GM23248 (cell line): ENCODE measurements around the gene HLCS. TPM values are rescaled to one million over a fixed set of nuclear protein-coding genes. Genes with fewer than 3 reads are reported as not detected.

Experiments
- DNase-seq: peaks from one replicate; pipeline ENCODE4 v3.0.0-alpha.2; 2015
- H2AFZ ChIP-seq: fragments of 200-600 bp; sonication (generic); 2 replicates; pipeline ENCODE4 v1.6.1; 2016; ENCODE audit warnings: antibody characterized with exemption
- H3F3A ChIP-seq: fragments of 200-600 bp; sonication (generic); 2 replicates; pipeline ENCODE4 v1.6.1; 2016; ENCODE audit warnings: mild to moderate bottlenecking, antibody characterized with exemption, mixed run types; ENCODE audit not compliant: insufficient read depth
- H3K27ac ChIP-seq: fragments of 200-600 bp; sonication (generic); 2 replicates; pipeline ENCODE4 v1.5.1; 2016; ENCODE audit warnings: mild to moderate bottlenecking
- H3K27me3 ChIP-seq: fragments of 200-600 bp; sonication (generic); replicated peaks from 2 replicates; pipeline ENCODE4 v1.6.1; 2016; ENCODE audit warnings: mild to moderate bottlenecking; ENCODE audit not compliant: insufficient read depth
- H3K36me3 ChIP-seq: fragments of 200-600 bp; sonication (generic); 2 replicates; pipeline ENCODE4 v1.6.1; 2016; ENCODE audit warnings: low read depth, mild to moderate bottlenecking
- H3K4me1 ChIP-seq: fragments of 200-600 bp; sonication (generic); 2 replicates; pipeline ENCODE4 v1.6.1; 2016; ENCODE audit warnings: mild to moderate bottlenecking; ENCODE audit not compliant: insufficient read depth
- H3K4me2 ChIP-seq: fragments of 200-600 bp; sonication (generic); one replicate; pipeline ENCODE4 v1.6.1; 2016; ENCODE audit warnings: mild to moderate bottlenecking; ENCODE audit not compliant: unreplicated experiment
- H3K4me3 ChIP-seq: fragments of 200-600 bp; sonication (generic); 2 replicates; pipeline ENCODE4 v1.5.1; 2016; ENCODE audit warnings: mild to moderate bottlenecking
- H3K79me2 ChIP-seq: fragments of 200-600 bp; sonication (generic); 2 replicates; pipeline ENCODE4 v1.6.1; 2016; ENCODE audit warnings: mild to moderate bottlenecking; ENCODE audit not compliant: insufficient read depth
- H3K9ac ChIP-seq: fragments of 200-600 bp; sonication (generic); 2 replicates; pipeline ENCODE4 v1.6.1; 2016; ENCODE audit warnings: mild to moderate bottlenecking
- H3K9me2 ChIP-seq: fragments of 200-600 bp; sonication (generic); 2 replicates; pipeline ENCODE4 v1.6.1; 2016; ENCODE audit warnings: mixed run types, mild to moderate bottlenecking, moderate library complexity; ENCODE audit not compliant: insufficient read depth
- H3K9me3 ChIP-seq: fragments of 200-600 bp; sonication (generic); one replicate; pipeline ENCODE4 v1.6.1; 2017; ENCODE audit warnings: low read depth
- H4K20me1 ChIP-seq: fragments of 200-600 bp; sonication (generic); 2 replicates; pipeline ENCODE4 v1.6.0; 2016; ENCODE audit not compliant: insufficient read depth
- EZH2 ChIP-seq: fragments of 200-600 bp; sonication (generic); IDR thresholded peaks from 2 replicates; pipeline ENCODE4 v1.6.1; 2018; ENCODE audit warnings: antibody characterized with exemption, mild to moderate bottlenecking; ENCODE audit not compliant: insufficient read depth, poor library complexity, severe bottlenecking
- EZH2phosphoT487 ChIP-seq: fragments of 200-600 bp; sonication (generic); IDR thresholded peaks from 2 replicates; pipeline ENCODE4 v1.6.1; 2018; ENCODE audit warnings: antibody characterized with exemption, moderate library complexity, mild to moderate bottlenecking, low read depth; ENCODE audit not compliant: insufficient read depth
- WGBS, 2 experiments: methylation state at CpG; one replicate each; pipeline ENCODE4 v1.1.6; 2015 to 2017; ENCODE audit warnings: low lambda C conversion rate in 2 of 2, low coverage in 1 of 2; ENCODE audit errors: missing lambda C conversion rate in 2 of 2; 5-methylcytosine and 5-hydroxymethylcytosine counted together
- in situ Hi-C: fragments of 300-500 bp; cut with MboI; formaldehyde crosslinking; loops from 2 replicates; pipeline ENCODE4 v1.15.0; 2020
- polyA plus RNA-seq: library from polyadenylated mRNA; unstranded; fragments of >200 nt; fragmentation: Nextera tagmentation; extraction: Ambion mirVana; gene quantifications from 2 replicates; pipeline ENCODE4 v1.2.1, GENCODE V29; 2016
- total RNA-seq: library from RNA; depleted of rRNA; stranded (reverse); fragments of >200 nt; shearing (Covaris generic); gene quantifications from 2 replicates; pipeline ENCODE4 v1.2.3, GENCODE V29; 2014

Gene HLCS
- total and polyA plus RNA-seq, 2 experiments from 2014 or later = 21.4 to 42.5 TPM

DNA sequence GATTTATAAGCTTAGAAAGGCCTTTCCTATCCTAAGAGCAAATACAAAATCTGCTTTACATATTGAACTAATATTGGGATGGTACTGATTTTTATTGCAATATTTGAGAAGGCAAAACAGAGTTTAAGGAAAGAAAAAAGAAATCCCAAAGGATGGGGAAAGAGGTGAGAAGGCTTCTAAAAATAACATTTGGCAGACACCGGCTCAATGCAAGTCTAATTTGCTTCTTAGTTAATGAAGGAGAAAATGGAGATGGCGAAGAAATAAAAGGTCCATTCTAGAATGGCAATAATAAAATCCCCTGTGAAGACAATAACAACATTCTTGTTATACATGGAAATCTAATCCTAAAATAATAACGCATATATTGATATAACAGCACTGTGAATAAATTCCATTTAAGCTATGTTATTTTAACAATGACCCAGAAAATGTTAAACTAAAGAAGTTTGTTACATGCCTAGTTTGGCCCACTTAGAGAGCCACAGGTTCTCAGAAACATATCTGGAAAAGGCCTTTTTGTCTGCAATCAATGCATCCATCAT lies 117.7 kb downstream of the HLCS start:
- Histone ChIP-seq H2AFZ (no peak overlapping the region), H3K79me2 (no peaks in the 10 kb centered on the region), H4K20me1 (no peaks in the 10 kb centered on the region), H3F3A (peaks cover 4% of the 10 kb centered on the region; the same call in 1 of the 2 replicates), H3K9ac (no peak overlapping the region), H3K27me3 (no peaks in the 10 kb centered on the region), H3K4me3 (no peak overlapping the region), H3K9me2 (no peaks in the 10 kb centered on the region), H3K36me3 (no peaks in the 10 kb centered on the region), H3K9me3 (no peaks in the 10 kb centered on the region), H3K4me1 (peaks cover 19% of the 10 kb centered on the region), H3K4me2 (no peak overlapping the region), H3K27ac (no peak overlapping the region)
- in situ Hi-C loops = no loop called here
- TF ChIP-seq EZH2 (no peak), EZH2phosphoT487 (no peak)
- DNase-seq = no peak
- 98 to 99% methylated on average over 3 of the region's 3 CpGs for WGBS, 2 experiments

GRCh38 chr21:36847189-36847588 lies 119.3 kb downstream of the HLCS start:
- Histone ChIP-seq H3K36me3 (no peaks in the 10 kb centered on the region), H3K9me3 (no peaks in the 10 kb centered on the region), H3K4me1 (peaks cover 19% of the 10 kb centered on the region), H3K9me2 (no peaks in the 10 kb centered on the region), H3K27ac (peak overlapping the region; percentile 72), H3F3A (peaks cover 4% of the 10 kb centered on the region; the same call in 1 of the 2 replicates), H2AFZ (peak overlapping the region; percentile 43; the same call in 1 of the 2 replicates), H3K4me3 (peak overlapping the region; percentile 30; the same call in 1 of the 2 replicates), H3K4me2 (peak overlapping the region; percentile 57), H3K79me2 (no peaks in the 10 kb centered on the region), H4K20me1 (no peaks in the 10 kb centered on the region), H3K27me3 (no peaks in the 10 kb centered on the region), H3K9ac (peak overlapping the region; percentile 66)
- DNase-seq = peak; percentile 84
- no peak for TF ChIP-seq EZH2
- TF ChIP-seq EZH2phosphoT487 = no peak
- 20 to 21% methylated on average over 5 of the region's 5 CpGs for WGBS, 2 experiments
- in situ Hi-C loops = no loop called here

DNA sequence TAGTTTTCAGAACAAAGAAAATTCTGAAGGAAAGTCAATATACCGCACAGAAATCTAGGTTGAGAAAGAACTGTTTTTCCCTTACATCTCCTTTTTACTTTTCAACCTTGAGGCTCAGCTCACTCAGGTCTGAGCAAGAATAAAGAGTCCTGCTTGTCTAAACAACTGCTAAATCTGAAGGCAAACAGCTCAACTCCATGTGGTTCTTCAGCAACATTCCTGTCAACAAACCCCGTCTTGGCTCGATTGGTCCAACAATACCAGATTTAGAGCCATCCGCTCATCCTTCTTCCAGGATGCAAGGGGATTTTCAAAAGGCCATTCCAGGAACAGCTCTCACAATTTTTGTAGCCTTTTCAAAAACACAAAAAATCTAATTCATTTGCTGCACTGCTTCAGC lies 119.8 kb downstream of the HLCS start:
- H4K20me1 ChIP-seq = no peaks in the 10 kb centered on the region
- 35 to 37% methylated on average over 4 of the region's 4 CpGs for WGBS, 2 experiments
- in situ Hi-C loops = no loop called here
- H3K36me3 ChIP-seq = no peaks in the 10 kb centered on the region
- DNase-seq = no peak
- H3K4me2 ChIP-seq = peak overlapping the region; percentile 57
- peaks cover 19% of the 10 kb centered on the region for H3K4me1 ChIP-seq
- peak overlapping the region; percentile 43; the same call in 1 of the 2 replicates for H2AFZ ChIP-seq
- H3K9me2 ChIP-seq = no peaks in the 10 kb centered on the region
- peak overlapping the region; percentile 66 for H3K9ac ChIP-seq
- TF ChIP-seq EZH2 (no peak), EZH2phosphoT487 (no peak)
- no peaks in the 10 kb centered on the region for H3K9me3 ChIP-seq
- H3K27me3 ChIP-seq = no peaks in the 10 kb centered on the region
- no peaks in the 10 kb centered on the region for H3K79me2 ChIP-seq
- H3K4me3 ChIP-seq = peak overlapping the region; percentile 30; the same call in 1 of the 2 replicates
- peaks cover 4% of the 10 kb centered on the region; the same call in 1 of the 2 replicates for H3F3A ChIP-seq
- peak overlapping the region; percentile 72 for H3K27ac ChIP-seq

DNA sequence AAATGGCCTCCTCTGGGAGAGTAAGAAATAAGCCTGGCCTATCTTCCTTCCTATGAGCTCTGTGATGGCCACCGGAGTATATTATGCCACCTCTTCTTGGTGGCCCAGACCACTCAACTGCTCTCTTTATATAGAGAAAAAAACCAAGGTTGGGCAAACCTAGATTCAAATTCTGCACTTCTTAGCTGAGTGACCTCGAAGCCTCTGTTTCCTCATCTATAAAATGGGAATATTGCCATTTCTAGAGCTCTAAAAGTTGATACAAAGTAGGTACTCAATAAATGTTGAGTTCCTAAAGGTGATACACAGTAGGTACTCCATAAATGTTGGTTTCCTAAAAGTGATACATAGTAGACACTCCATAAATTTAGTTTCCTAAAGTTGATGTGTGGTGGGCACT lies 120.7 kb downstream of the HLCS start:
- in situ Hi-C loops = no loop called here
- Histone ChIP-seq H3K27me3 (no peaks in the 10 kb centered on the region), H3K9me3 (no peaks in the 10 kb centered on the region), H2AFZ (no peak overlapping the region), H3K4me2 (no peak overlapping the region), H3K9ac (no peak overlapping the region), H3K36me3 (no peaks in the 10 kb centered on the region), H4K20me1 (no peaks in the 10 kb centered on the region), H3F3A (peaks cover 4% of the 10 kb centered on the region; the same call in 1 of the 2 replicates), H3K4me1 (peaks cover 19% of the 10 kb centered on the region), H3K79me2 (no peaks in the 10 kb centered on the region), H3K27ac (no peak overlapping the region), H3K4me3 (no peak overlapping the region), H3K9me2 (no peaks in the 10 kb centered on the region)
- DNase-seq = no peak
- WGBS, 2 experiments = 92% methylated on average over 2 of the region's 2 CpGs
- TF ChIP-seq EZH2phosphoT487 = no peak
